HEK293 (cell line): ENCODE results near the gene UFC1.

ENCODE experiments used
- KLF1 ChIP-seq: fragments of 450-650 bp; formaldehyde crosslinking; IDR thresholded peaks from 2 replicates; pipeline ENCODE4 v1.5.1; 2016; ENCODE audit warnings: missing biosample characterization, missing genetic modification characterization
- REPIN1 ChIP-seq: fragments of 450-650 bp; formaldehyde crosslinking; IDR thresholded peaks from 2 replicates; pipeline ENCODE4 v1.5.1; 2017; ENCODE audit warnings: missing biosample characterization, missing genetic modification characterization, low read depth
- SCRT2 ChIP-seq: fragments of 450-650 bp; formaldehyde crosslinking; IDR thresholded peaks from 2 replicates; pipeline ENCODE4 v1.5.1; 2016; ENCODE audit warnings: missing biosample characterization, missing genetic modification characterization
- ZNF174 ChIP-seq: fragments of 450-650 bp; formaldehyde crosslinking; IDR thresholded peaks from 2 replicates; pipeline ENCODE4 v1.5.0; 2017; ENCODE audit warnings: missing biosample characterization, mild to moderate bottlenecking, missing genetic modification characterization
- ZNF274 ChIP-seq, 2 experiments: fragments of 200-500 bp in 1 of 2; fragments of 450-650 bp in 1 of 2; sonication (Bioruptor generic) in 1 of 2; formaldehyde crosslinking in 1 of 2; IDR thresholded peaks; 2 replicates each; pipeline versions ENCODE4 v1.5.1 to v1.6.1; 2014 to 2016; ENCODE audit warnings: borderline replicate concordance in 1 of 2, inconsistent platforms in 1 of 2, low read length in 1 of 2, missing biosample characterization in 1 of 2, missing genetic modification characterization in 1 of 2
- ZNF391 ChIP-seq: fragments of 450-650 bp; formaldehyde crosslinking; IDR thresholded peaks from 2 replicates; pipeline ENCODE4 v1.5.1; 2016; ENCODE audit warnings: low read depth, missing biosample characterization, missing genetic modification characterization, borderline replicate concordance
- ZNF426 ChIP-seq: fragments of 450-650 bp; formaldehyde crosslinking; IDR thresholded peaks from 2 replicates; pipeline ENCODE4 v1.5.1; 2017; ENCODE audit warnings: missing biosample characterization, missing genetic modification characterization, mild to moderate bottlenecking, inconsistent platforms, moderate library complexity
- ZNF433 ChIP-seq: fragments of 450-650 bp; formaldehyde crosslinking; IDR thresholded peaks from 2 replicates; pipeline ENCODE4 v1.5.1; 2016; ENCODE audit warnings: missing biosample characterization, missing genetic modification characterization, low read depth
- ZNF473 ChIP-seq: fragments of 450-650 bp; formaldehyde crosslinking; IDR thresholded peaks from 2 replicates; pipeline ENCODE4 v1.5.1; 2017; ENCODE audit warnings: missing biosample characterization, missing genetic modification characterization
- ZNF610 ChIP-seq: fragments of 450-650 bp; formaldehyde crosslinking; IDR thresholded peaks from 2 replicates; pipeline ENCODE4 v1.5.1; 2016; ENCODE audit warnings: missing biosample characterization, missing genetic modification characterization, borderline replicate concordance
- ZNF776 ChIP-seq: fragments of 450-650 bp; formaldehyde crosslinking; IDR thresholded peaks from 2 replicates; pipeline ENCODE4 v1.5.0; 2017; ENCODE audit warnings: missing biosample characterization, missing genetic modification characterization, borderline replicate concordance
- ZNF830 ChIP-seq: fragments of 450-650 bp; IDR thresholded peaks from 2 replicates; pipeline ENCODE4 v1.5.0; 2018; ENCODE audit warnings: missing biosample characterization, missing genetic modification characterization, low read depth, mild to moderate bottlenecking, moderate library complexity
- TF ChIP-seq, protein P1 (sequence below): fragments of 450-650 bp; formaldehyde crosslinking; IDR thresholded peaks from 2 replicates; pipeline ENCODE4 v1.5.1; 2016; ENCODE audit warnings: missing biosample characterization, missing genetic modification characterization, borderline replicate concordance
- TF ChIP-seq, protein P2 (sequence below): fragments of 450-650 bp; formaldehyde crosslinking; optimal IDR thresholded peaks from 2 replicates; pipeline ENCODE3; 2016; ENCODE audit warnings: missing biosample characterization, mild to moderate bottlenecking, missing genetic modification characterization
- TF ChIP-seq, protein P3 (sequence below): fragments of 450-650 bp; formaldehyde crosslinking; IDR thresholded peaks from 2 replicates; pipeline ENCODE4 v1.5.1; 2016; ENCODE audit warnings: missing biosample characterization, missing genetic modification characterization
- TF ChIP-seq, protein P4 (sequence below): fragments of 450-650 bp; formaldehyde crosslinking; conservative IDR thresholded peaks from 2 replicates; pipeline ENCODE4 v1.5.1; 2016; ENCODE audit warnings: low read depth, missing biosample characterization, missing genetic modification characterization

The UFC1 gene

DNA sequence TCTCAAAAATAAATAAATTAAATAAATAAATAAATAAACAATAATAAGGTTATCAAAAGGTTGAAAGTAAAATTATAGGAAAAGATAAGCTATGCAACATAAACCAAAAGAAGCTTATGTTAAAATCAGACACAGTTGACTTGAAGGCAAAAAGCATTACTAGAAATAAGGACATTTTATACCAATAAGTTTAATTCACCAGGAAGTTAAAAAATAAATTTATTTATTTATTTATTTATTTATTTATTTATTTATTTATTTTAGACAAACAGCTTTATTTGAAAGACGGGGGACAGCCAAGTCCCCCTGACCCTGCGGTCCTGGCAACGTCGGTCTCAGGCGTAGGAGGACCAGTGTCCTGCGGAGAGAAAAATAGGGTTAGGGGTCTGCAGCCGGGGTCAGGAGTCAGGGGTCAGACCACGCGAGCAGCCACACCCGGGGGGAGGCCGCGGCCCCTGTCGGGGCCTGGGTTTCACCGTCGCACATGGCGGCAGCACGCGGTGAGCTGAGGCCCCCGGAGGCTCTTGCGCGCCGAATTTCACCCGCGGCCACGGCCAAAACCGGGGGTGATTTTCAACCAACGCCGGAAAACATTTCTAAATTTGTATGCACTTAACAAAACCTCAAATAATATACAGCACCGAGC is 12.9 kb upstream of the UFC1 start (continued):
- TF ChIP-seq ZNF830 (tag by site-specific recombination): no peak
- TF ChIP-seq SCRT2 (tag by site-specific recombination): no peak
- no peak for TF ChIP-seq ZNF610 (tag by site-specific recombination)
- TF ChIP-seq, protein P1, sequence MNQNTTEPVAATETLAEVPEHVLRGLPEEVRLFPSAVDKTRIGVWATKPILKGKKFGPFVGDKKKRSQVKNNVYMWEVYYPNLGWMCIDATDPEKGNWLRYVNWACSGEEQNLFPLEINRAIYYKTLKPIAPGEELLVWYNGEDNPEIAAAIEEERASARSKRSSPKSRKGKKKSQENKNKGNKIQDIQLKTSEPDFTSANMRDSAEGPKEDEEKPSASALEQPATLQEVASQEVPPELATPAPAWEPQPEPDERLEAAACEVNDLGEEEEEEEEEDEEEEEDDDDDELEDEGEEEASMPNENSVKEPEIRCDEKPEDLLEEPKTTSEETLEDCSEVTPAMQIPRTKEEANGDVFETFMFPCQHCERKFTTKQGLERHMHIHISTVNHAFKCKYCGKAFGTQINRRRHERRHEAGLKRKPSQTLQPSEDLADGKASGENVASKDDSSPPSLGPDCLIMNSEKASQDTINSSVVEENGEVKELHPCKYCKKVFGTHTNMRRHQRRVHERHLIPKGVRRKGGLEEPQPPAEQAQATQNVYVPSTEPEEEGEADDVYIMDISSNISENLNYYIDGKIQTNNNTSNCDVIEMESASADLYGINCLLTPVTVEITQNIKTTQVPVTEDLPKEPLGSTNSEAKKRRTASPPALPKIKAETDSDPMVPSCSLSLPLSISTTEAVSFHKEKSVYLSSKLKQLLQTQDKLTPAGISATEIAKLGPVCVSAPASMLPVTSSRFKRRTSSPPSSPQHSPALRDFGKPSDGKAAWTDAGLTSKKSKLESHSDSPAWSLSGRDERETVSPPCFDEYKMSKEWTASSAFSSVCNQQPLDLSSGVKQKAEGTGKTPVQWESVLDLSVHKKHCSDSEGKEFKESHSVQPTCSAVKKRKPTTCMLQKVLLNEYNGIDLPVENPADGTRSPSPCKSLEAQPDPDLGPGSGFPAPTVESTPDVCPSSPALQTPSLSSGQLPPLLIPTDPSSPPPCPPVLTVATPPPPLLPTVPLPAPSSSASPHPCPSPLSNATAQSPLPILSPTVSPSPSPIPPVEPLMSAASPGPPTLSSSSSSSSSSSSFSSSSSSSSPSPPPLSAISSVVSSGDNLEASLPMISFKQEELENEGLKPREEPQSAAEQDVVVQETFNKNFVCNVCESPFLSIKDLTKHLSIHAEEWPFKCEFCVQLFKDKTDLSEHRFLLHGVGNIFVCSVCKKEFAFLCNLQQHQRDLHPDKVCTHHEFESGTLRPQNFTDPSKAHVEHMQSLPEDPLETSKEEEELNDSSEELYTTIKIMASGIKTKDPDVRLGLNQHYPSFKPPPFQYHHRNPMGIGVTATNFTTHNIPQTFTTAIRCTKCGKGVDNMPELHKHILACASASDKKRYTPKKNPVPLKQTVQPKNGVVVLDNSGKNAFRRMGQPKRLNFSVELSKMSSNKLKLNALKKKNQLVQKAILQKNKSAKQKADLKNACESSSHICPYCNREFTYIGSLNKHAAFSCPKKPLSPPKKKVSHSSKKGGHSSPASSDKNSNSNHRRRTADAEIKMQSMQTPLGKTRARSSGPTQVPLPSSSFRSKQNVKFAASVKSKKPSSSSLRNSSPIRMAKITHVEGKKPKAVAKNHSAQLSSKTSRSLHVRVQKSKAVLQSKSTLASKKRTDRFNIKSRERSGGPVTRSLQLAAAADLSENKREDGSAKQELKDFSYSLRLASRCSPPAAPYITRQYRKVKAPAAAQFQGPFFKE (tag by site-specific recombination): no peak
- TF ChIP-seq, protein P2, sequence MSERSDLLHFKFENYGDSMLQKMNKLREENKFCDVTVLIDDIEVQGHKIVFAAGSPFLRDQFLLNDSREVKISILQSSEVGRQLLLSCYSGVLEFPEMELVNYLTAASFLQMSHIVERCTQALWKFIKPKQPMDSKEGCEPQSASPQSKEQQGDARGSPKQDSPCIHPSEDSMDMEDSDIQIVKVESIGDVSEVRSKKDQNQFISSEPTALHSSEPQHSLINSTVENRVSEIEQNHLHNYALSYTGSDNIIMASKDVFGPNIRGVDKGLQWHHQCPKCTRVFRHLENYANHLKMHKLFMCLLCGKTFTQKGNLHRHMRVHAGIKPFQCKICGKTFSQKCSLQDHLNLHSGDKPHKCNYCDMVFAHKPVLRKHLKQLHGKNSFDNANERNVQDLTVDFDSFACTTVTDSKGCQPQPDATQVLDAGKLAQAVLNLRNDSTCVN: no peak
- no peak for TF ChIP-seq ZNF776
- no peak for TF ChIP-seq ZNF391 (tag by site-specific recombination)
- TF ChIP-seq, protein P3, sequence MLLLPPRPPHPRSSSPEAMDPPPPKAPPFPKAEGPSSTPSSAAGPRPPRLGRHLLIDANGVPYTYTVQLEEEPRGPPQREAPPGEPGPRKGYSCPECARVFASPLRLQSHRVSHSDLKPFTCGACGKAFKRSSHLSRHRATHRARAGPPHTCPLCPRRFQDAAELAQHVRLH: no peak
- no peak for TF ChIP-seq ZNF274 (IDR thresholded peaks at IDR 0.05; ENCODE audit: low read length)
- no peak for TF ChIP-seq ZNF274 (tag by site-specific recombination; IDR thresholded peaks at IDR 0.05; ENCODE audit: borderline replicate concordance)
- peak; percentile 48 for TF ChIP-seq ZNF426 (tag by site-specific recombination)
- TF ChIP-seq KLF1 (tag by site-specific recombination): no peak
- no peak for TF ChIP-seq REPIN1
- TF ChIP-seq ZNF473 (tag by site-specific recombination): no peak
- TF ChIP-seq ZNF174 (tag by site-specific recombination): no peak
- TF ChIP-seq ZNF433 (tag by site-specific recombination): 0 out of 2 replicates have a peak, but pooled peaks have one; percentile 20
- TF ChIP-seq, protein P4, sequence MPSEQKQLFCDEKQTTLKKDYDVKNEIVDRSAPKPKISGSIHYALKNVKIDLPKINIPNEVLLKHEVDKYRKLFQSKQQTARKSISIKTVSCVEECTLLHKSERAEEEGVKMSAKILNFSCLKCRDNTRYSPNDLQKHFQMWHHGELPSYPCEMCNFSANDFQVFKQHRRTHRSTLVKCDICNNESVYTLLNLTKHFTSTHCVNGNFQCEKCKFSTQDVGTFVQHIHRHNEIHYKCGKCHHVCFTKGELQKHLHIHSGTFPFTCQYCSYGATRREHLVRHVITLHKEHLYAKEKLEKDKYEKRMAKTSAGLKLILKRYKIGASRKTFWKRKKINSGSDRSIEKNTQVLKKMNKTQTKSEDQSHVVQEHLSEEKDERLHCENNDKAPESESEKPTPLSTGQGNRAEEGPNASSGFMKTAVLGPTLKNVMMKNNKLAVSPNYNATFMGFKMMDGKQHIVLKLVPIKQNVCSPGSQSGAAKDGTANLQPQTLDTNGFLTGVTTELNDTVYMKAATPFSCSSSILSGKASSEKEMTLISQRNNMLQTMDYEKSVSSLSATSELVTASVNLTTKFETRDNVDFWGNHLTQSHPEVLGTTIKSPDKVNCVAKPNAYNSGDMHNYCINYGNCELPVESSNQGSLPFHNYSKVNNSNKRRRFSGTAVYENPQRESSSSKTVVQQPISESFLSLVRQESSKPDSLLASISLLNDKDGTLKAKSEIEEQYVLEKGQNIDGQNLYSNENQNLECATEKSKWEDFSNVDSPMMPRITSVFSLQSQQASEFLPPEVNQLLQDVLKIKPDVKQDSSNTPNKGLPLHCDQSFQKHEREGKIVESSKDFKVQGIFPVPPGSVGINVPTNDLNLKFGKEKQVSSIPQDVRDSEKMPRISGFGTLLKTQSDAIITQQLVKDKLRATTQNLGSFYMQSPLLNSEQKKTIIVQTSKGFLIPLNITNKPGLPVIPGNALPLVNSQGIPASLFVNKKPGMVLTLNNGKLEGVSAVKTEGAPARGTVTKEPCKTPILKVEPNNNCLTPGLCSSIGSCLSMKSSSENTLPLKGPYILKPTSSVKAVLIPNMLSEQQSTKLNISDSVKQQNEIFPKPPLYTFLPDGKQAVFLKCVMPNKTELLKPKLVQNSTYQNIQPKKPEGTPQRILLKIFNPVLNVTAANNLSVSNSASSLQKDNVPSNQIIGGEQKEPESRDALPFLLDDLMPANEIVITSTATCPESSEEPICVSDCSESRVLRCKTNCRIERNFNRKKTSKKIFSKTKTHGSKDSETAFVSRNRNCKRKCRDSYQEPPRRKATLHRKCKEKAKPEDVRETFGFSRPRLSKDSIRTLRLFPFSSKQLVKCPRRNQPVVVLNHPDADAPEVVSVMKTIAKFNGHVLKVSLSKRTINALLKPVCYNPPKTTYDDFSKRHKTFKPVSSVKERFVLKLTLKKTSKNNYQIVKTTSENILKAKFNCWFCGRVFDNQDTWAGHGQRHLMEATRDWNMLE: peak; percentile 50; the same call in 1 of the 2 replicates
